Transverse colon (tissue), 3 donors: Measurements from ENCODE around the gene NTHL1.

Experiments
- CTCF ChIP-seq, 5 experiments: fragments of 200-600 bp in 3 of 5; fragments of 450-650 bp in 2 of 5; sonication (generic) in 3 of 5; IDR thresholded peaks; 1 replicate in 2 of 5; 2 replicates in 3 of 5; pipeline ENCODE4 v1.5.1; 2016 to 2017; ENCODE audit warnings: antibody characterized with exemption in 5 of 5, inconsistent platforms in 3 of 5, mild to moderate bottlenecking in 2 of 5, moderate library complexity in 1 of 5
- EP300 ChIP-seq: sonication (generic); formaldehyde crosslinking; IDR thresholded peaks from one replicate; pipeline ENCODE4 v1.6.1; 2017; ENCODE audit warnings: antibody characterized with exemption, low read depth

DNA sequence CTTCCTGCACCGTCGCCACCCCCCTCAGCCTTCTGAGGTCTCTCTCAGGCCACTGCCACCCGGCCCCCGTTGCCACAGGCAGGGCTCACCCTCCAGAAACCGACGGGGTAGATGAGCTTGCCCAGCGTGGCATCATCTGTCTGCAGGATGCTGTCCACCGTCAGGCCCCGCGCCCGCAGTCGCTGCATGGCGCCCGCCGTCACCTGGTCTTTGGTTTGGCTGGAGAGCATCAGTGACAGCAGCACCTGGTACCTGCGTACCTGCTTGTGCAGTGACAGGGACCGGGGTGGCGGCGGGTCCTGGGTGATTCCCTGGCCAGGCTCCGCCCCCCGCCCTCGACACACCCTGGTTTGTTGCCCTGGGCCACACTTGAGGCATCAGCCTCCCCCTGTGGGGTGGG is 3.1 kb downstream of the NTHL1 start:
- TF ChIP-seq CTCF (IDR thresholded peaks at IDR 0.05) (no peak), EP300 (no peak)
